Spleen (tissue), 7 donors: Measurements from ENCODE around the gene QRSL1.

Source experiments
- CTCF ChIP-seq, 11 experiments: fragments of 200-600 bp in 7 of 11; fragments of 450-650 bp in 4 of 11; sonication (generic) in 4 of 11; IDR thresholded peaks in 8 of 11; conservative IDR thresholded peaks in 3 of 11; 1 replicate in 7 of 11; 2 replicates in 4 of 11; pipeline versions ENCODE4 v1.4.0 to v1.8.0; 2016 to 2021; ENCODE audit warnings: antibody characterized with exemption in 11 of 11, inconsistent platforms in 4 of 11, mild to moderate bottlenecking in 1 of 11
- POLR2A ChIP-seq, 3 donors: fragments of 450-650 bp; IDR thresholded peaks; one replicate each; pipeline ENCODE4 v1.5.1; 2017; ENCODE audit warnings: antibody characterized with exemption in 3 of 3, mild to moderate bottlenecking in 1 of 3
- POLR2AphosphoS5 ChIP-seq, 3 donors: sonication (generic); formaldehyde crosslinking; IDR thresholded peaks; one replicate each; pipeline ENCODE4 v1.5.1; 2017; ENCODE audit warnings: antibody characterized with exemption in 3 of 3
- donor health status: DM: no; HTN: no; CAD: no; lungs with moderate emphysema.
- donor health status: DM: no; HTN: no; CAD: no.
- donor health status: DM: no; HTN: no; CAD: no.

GRCh38 chr6:106705156-106705555 lies 75.8 kb downstream of the QRSL1 start:
- no peak for TF ChIP-seq CTCF (IDR thresholded peaks at IDR 0.05 in 8 of 11, conservative IDR thresholded peaks at IDR 0.05 in 3 of 11)
- TF ChIP-seq POLR2A (IDR thresholded peaks at IDR 0.05) = no peak
- TF ChIP-seq POLR2AphosphoS5 (IDR thresholded peaks at IDR 0.05) = no peak
